Tibial nerve (tissue), 4 donors: Measurements from ENCODE around the gene MRPS27. TPM values are rescaled to one million over a fixed set of nuclear protein-coding genes. Genes with fewer than 3 reads are reported as not detected.
A peak's percentile ranks its signal among the peaks of the same experiment; 100 is the strongest.

ENCODE experiments used
- DNase-seq, 2 donors: peaks; one replicate each; pipeline ENCODE4 v3.0.0-alpha.2; 2019; ENCODE audit warnings: low spot score in 2 of 2
- H3K27ac ChIP-seq, 4 donors: fragments of 200-600 bp; sonication (generic) in 3 of 4; one replicate each; pipeline ENCODE4 v1.5.1; 2017 to 2019; ENCODE audit warnings: mild to moderate bottlenecking in 1 of 4
- H3K27me3 ChIP-seq, 2 donors: fragments of 200-600 bp; sonication (generic) in 1 of 2; one replicate each; pipeline versions ENCODE4 v1.5.1 to v1.6.0; 2017 to 2019
- H3K36me3 ChIP-seq, 3 donors: fragments of 200-600 bp; sonication (generic); one replicate each; pipeline ENCODE4 v1.5.1; 2018 to 2019
- H3K4me1 ChIP-seq, 4 donors: fragments of 200-600 bp; sonication (generic) in 3 of 4; one replicate each; pipeline ENCODE4 v1.5.1; 2017 to 2019
- H3K4me3 ChIP-seq, 4 donors: fragments of 200-600 bp; sonication (generic) in 3 of 4; one replicate each; pipeline ENCODE4 v1.5.1; 2017 to 2019; ENCODE audit warnings: mild to moderate bottlenecking in 1 of 4, moderate library complexity in 1 of 4
- H3K9me3 ChIP-seq, 4 donors: fragments of 200-600 bp; sonication (generic) in 3 of 4; one replicate each; pipeline ENCODE4 v1.5.1; 2017 to 2019
- CTCF ChIP-seq, 5 experiments: fragments of 200-600 bp in 3 of 5; fragments of 450-650 bp in 2 of 5; sonication (generic) in 3 of 5; IDR thresholded peaks; one replicate each; pipeline ENCODE4 v1.5.1; 2016 to 2019; ENCODE audit warnings: antibody characterized with exemption in 5 of 5, mild to moderate bottlenecking in 3 of 5, moderate library complexity in 2 of 5
- EP300 ChIP-seq, 2 donors: sonication (generic); formaldehyde crosslinking; IDR thresholded peaks; one replicate each; pipeline ENCODE4 v1.6.1; 2017; ENCODE audit warnings: antibody characterized with exemption in 2 of 2, mild to moderate bottlenecking in 1 of 2
- POLR2A ChIP-seq, 2 donors: fragments of 450-650 bp; IDR thresholded peaks; one replicate each; pipeline ENCODE4 v1.6.1; 2017; ENCODE audit warnings: antibody characterized with exemption in 2 of 2, mild to moderate bottlenecking in 2 of 2, moderate library complexity in 2 of 2
- WGBS, 2 donors: methylation state at CpG; one replicate each; pipeline ENCODE4 v1.1.5; 2018; 5-methylcytosine and 5-hydroxymethylcytosine counted together
- total RNA-seq, 4 donors: library from RNA; depleted of rRNA; stranded (reverse); fragments of >200 nt; gene quantifications; one replicate each; pipeline ENCODE4 v1.1.0, GENCODE V29; 2016

The MRPS27 gene
- total RNA-seq, 4 donors from 2014 or later: 44.4 to 59.0 (median 47.4) TPM

- WGBS, 2 donors: 70 to 73% methylated on average over 2 of the region's 2 CpGs
- no peaks in the 10 kb centered on the region for H3K9me3 ChIP-seq
- peaks cover 0 to 99% (median 0%) of the 10 kb centered on the region in 3 donors for H3K36me3 ChIP-seq
- peaks cover 0 to 66% (median 8%) of the 10 kb centered on the region in 4 donors for H3K4me1 ChIP-seq
- peak overlapping the region in 1 of 4 donors; percentile 34 for H3K27ac ChIP-seq
- TF ChIP-seq CTCF (IDR thresholded peaks at IDR 0.05): no peak
- no peak for TF ChIP-seq EP300 (IDR thresholded peaks at IDR 0.05)
- no peak for TF ChIP-seq POLR2A (IDR thresholded peaks at IDR 0.05)
- H3K4me3 ChIP-seq: no peak overlapping the region
- no peaks in the 10 kb centered on the region for H3K27me3 ChIP-seq
- no peak for DNase-seq
These were observed 130.9 kb downstream of the MRPS27 start for GRCh38 chr5:72189146-72189545.

- Histone ChIP-seq H3K27me3 (no peaks in the 10 kb centered on the region), H3K36me3 (peaks cover 0 to 97% (median 0%) of the 10 kb centered on the region in 3 donors), H3K4me1 (peaks cover 0 to 76% (median 8%) of the 10 kb centered on the region in 4 donors), H3K9me3 (no peaks in the 10 kb centered on the region), H3K4me3 (no peak overlapping the region), H3K27ac (no peak overlapping the region)
- no peak for TF ChIP-seq POLR2A (IDR thresholded peaks at IDR 0.05)
- TF ChIP-seq CTCF (IDR thresholded peaks at IDR 0.05): no peak
- TF ChIP-seq EP300 (IDR thresholded peaks at IDR 0.05): no peak
- DNase-seq: no peak
- WGBS, 2 donors: 77 to 84% methylated on average over 2 of the region's 2 CpGs
These were observed 131.9 kb downstream of the MRPS27 start for GRCh38 chr5:72188166-72188565.

- H3K27me3 ChIP-seq: no peaks in the 10 kb centered on the region
- no peaks in the 10 kb centered on the region for H3K9me3 ChIP-seq
- no peak overlapping the region for H3K4me3 ChIP-seq
- no peak for DNase-seq
- H3K4me1 ChIP-seq: peaks cover 0 to 80% (median 8%) of the 10 kb centered on the region in 4 donors
- TF ChIP-seq EP300 (IDR thresholded peaks at IDR 0.05): peak in 1 of 2 donors; percentile 10
- no peak for TF ChIP-seq POLR2A (IDR thresholded peaks at IDR 0.05)
- peak overlapping the region in 2 of 4 donors; percentile 45 to 57 for H3K27ac ChIP-seq
- H3K36me3 ChIP-seq: peaks cover 0 to 91% (median 0%) of the 10 kb centered on the region in 3 donors
- 78 to 86% methylated on average over 5 of the region's 5 CpGs for WGBS, 2 donors
These were observed 132.5 kb downstream of the MRPS27 start for GRCh38 chr5:72187388-72188075.

GRCh38 chr5:72185496-72186329 lies 134.3 kb downstream of the MRPS27 start:
- peak in 1 of 2 donors; percentile 48 for DNase-seq
- H3K4me1 ChIP-seq: peaks cover 0 to 72% (median 0%) of the 10 kb centered on the region in 4 donors
- H3K9me3 ChIP-seq: no peaks in the 10 kb centered on the region
- peak overlapping the region in 1 of 4 donors; percentile 8 for H3K4me3 ChIP-seq
- peaks cover 0 to 73% (median 0%) of the 10 kb centered on the region in 3 donors for H3K36me3 ChIP-seq
- WGBS, 2 donors: 67 to 76% methylated on average over 10 of the region's 10 CpGs
- H3K27ac ChIP-seq: peak overlapping the region in 2 of 4 donors; percentile 28 to 57
- H3K27me3 ChIP-seq: no peaks in the 10 kb centered on the region
- TF ChIP-seq POLR2A (IDR thresholded peaks at IDR 0.05) (no peak), CTCF (IDR thresholded peaks at IDR 0.05) (no peak), EP300 (IDR thresholded peaks at IDR 0.05) (peak in 1 of 2 donors; percentile 65)

- Histone ChIP-seq H3K36me3 (peaks cover 0 to 60% (median 0%) of the 10 kb centered on the region in 3 donors), H3K4me3 (no peak overlapping the region), H3K27ac (no peak overlapping the region), H3K4me1 (peaks cover 0 to 81% (median 5%) of the 10 kb centered on the region in 4 donors), H3K27me3 (no peaks in the 10 kb centered on the region), H3K9me3 (no peaks in the 10 kb centered on the region)
- DNase-seq: no peak
- 91% methylated on average over 3 of the region's 3 CpGs for WGBS, 2 donors
- TF ChIP-seq CTCF (IDR thresholded peaks at IDR 0.05) (no peak), POLR2A (IDR thresholded peaks at IDR 0.05) (no peak), EP300 (IDR thresholded peaks at IDR 0.05) (no peak)
These were observed 135.6 kb downstream of the MRPS27 start for GRCh38 chr5:72184408-72184807.
